Endothelial cell of umbilical vein (primary cell): ENCODE measurements around the gene CYB5R4. TPM values are rescaled to one million over a fixed set of nuclear protein-coding genes. Genes with fewer than 3 reads are reported as not detected.

Experiments
- BruUV-seq: library from RNA; stranded (reverse); fragments of 400-500 nt; replicated peaks from 2 replicates; lab custom pipeline; 2021; lab: Mats Ljungman, UMichigan
- CTCF ChIA-PET: fragments of 300-600, 350-600 bp; sonication (Branson Sonifier 250); formaldehyde crosslinking; loops from one replicate; lab custom pipeline; 2021; ENCODE audit warnings: antibody characterized with exemption, inconsistent platforms; lab: Charles Lee
- POLR2A ChIA-PET: fragments of 300-600, 350-600 bp; sonication (Branson Sonifier 250); formaldehyde crosslinking; loops from one replicate; lab custom pipeline; 2021; ENCODE audit warnings: antibody characterized with exemption, inconsistent platforms; lab: Charles Lee
- DNase-seq: peaks from one replicate; pipeline ENCODE4 v3.0.0-alpha.2; 2011; ENCODE audit warnings: low read depth, low spot score
- FAIRE-seq: peaks from 2 replicates; lab custom pipeline; 2011; peaks lifted over from hg19 to GRCh38; lab: Jason Lieb, UNC
- H2AFZ ChIP-seq: 2 replicates; pipeline ENCODE4 v1.6.0; 2012; ENCODE audit warnings: low read depth, low read length, control low read depth, inconsistent platforms
- H3K27ac ChIP-seq: 2 replicates; pipeline ENCODE4 v1.5.1; 2011; ENCODE audit warnings: low read depth, mild to moderate bottlenecking, control low read depth, low read length, moderate library complexity; ENCODE audit not compliant: insufficient read depth
- H3K27me3 ChIP-seq, 2 experiments: 2 replicates each; pipeline versions ENCODE4 v1.6.0 to v1.6.1; 2011; ENCODE audit warnings: low read length in 2 of 2, mixed read lengths in 1 of 2; ENCODE audit not compliant: control insufficient read depth in 2 of 2, insufficient read depth in 2 of 2
- H3K36me3 ChIP-seq, 2 experiments: 2 replicates in 1 of 2; 3 replicates in 1 of 2; pipeline ENCODE4 v1.5.1; 2011; ENCODE audit warnings: low read length in 2 of 2, mild to moderate bottlenecking in 1 of 2, moderate library complexity in 1 of 2; ENCODE audit not compliant: control insufficient read depth in 2 of 2, insufficient read depth in 2 of 2; ENCODE audit errors: extremely low read depth in 1 of 2
- H3K4me1 ChIP-seq: 3 replicates; pipeline ENCODE4 v1.5.1; 2011; ENCODE audit warnings: mild to moderate bottlenecking, low read length; ENCODE audit not compliant: control insufficient read depth, insufficient read depth; ENCODE audit errors: extremely low read depth
- H3K4me2 ChIP-seq: 2 replicates; pipeline ENCODE4 v1.6.1; 2011; ENCODE audit warnings: low read length, control low read depth, mixed read lengths; ENCODE audit not compliant: insufficient read depth
- H3K4me3 ChIP-seq, 3 experiments: fragments of 200-600 bp in 1 of 3; sonication (generic), shearing (Covaris generic) in 1 of 3; replicated peaks in 1 of 3; 2 replicates each; pipeline ENCODE4 v1.5.1; 2011 to 2016; ENCODE audit warnings: control low read depth in 3 of 3, low read length in 3 of 3, mild to moderate bottlenecking in 2 of 3, inconsistent platforms in 1 of 3, low read depth in 1 of 3, moderate library complexity in 1 of 3; ENCODE audit not compliant: insufficient read depth in 1 of 3
- H3K79me2 ChIP-seq: 2 replicates; pipeline ENCODE4 v1.6.0; 2012; ENCODE audit warnings: low read length, inconsistent platforms; ENCODE audit not compliant: control insufficient read depth, insufficient read depth
- H3K9ac ChIP-seq: replicated peaks from 2 replicates; pipeline ENCODE3; 2011; ENCODE audit warnings: low read length, control low read depth; ENCODE audit not compliant: insufficient read depth; ENCODE audit errors: extremely low read depth
- H3K9me1 ChIP-seq: replicated peaks from 3 replicates; pipeline ENCODE4 v1.6.0; 2011; ENCODE audit warnings: mild to moderate bottlenecking, low read length; ENCODE audit not compliant: control insufficient read depth, insufficient read depth; ENCODE audit errors: extremely low read depth
- H3K9me3 ChIP-seq: replicated peaks from 2 replicates; pipeline ENCODE4 v1.5.1; 2012; ENCODE audit warnings: low read length, inconsistent platforms; ENCODE audit not compliant: control insufficient read depth, insufficient read depth
- H4K20me1 ChIP-seq: replicated peaks from 2 replicates; pipeline ENCODE3; 2011; ENCODE audit warnings: mild to moderate bottlenecking, low read length; ENCODE audit not compliant: control insufficient read depth, insufficient read depth; ENCODE audit errors: extremely low read depth
- CTCF ChIP-seq, 2 donors: IDR thresholded peaks; 1 replicate in 1 of 2; 2 replicates in 1 of 2; pipeline ENCODE4 v1.5.1; 2011; ENCODE audit warnings: low read length in 2 of 2, mild to moderate bottlenecking in 2 of 2, moderate library complexity in 2 of 2, control low read depth in 1 of 2, inconsistent platforms in 1 of 2, low read depth in 1 of 2; ENCODE audit not compliant: insufficient read depth in 1 of 2; ENCODE audit errors: extremely low read depth in 1 of 2
- EZH2 ChIP-seq: IDR thresholded peaks from 2 replicates; pipeline ENCODE4 v1.6.1; 2012; ENCODE audit warnings: borderline replicate concordance, low read depth, mild to moderate bottlenecking, moderate library complexity, low read length, inconsistent platforms; ENCODE audit not compliant: severe bottlenecking
- FOS ChIP-seq: IDR thresholded peaks from 2 replicates; pipeline ENCODE4 v1.6.1; 2011; ENCODE audit warnings: mild to moderate bottlenecking, low read length, moderate library complexity, borderline replicate concordance; ENCODE audit not compliant: insufficient read depth
- GATA2 ChIP-seq: IDR thresholded peaks from 2 replicates; pipeline ENCODE4 v1.7.0; 2011; ENCODE audit warnings: low read depth, mild to moderate bottlenecking, moderate library complexity, mixed read lengths, low read length; ENCODE audit not compliant: insufficient read length, insufficient read depth
- JUN ChIP-seq: IDR thresholded peaks from 2 replicates; pipeline ENCODE4 v1.6.1; 2011; ENCODE audit warnings: borderline replicate concordance, low read depth; ENCODE audit not compliant: insufficient read length, insufficient read depth
- MYC ChIP-seq: IDR thresholded peaks from one replicate; pipeline ENCODE4 v1.6.1; 2011; ENCODE audit warnings: mild to moderate bottlenecking, low read depth, low read length
- POLR2A ChIP-seq: IDR thresholded peaks from 2 replicates; pipeline ENCODE4 v1.6.1; 2012; ENCODE audit warnings: low read depth, mild to moderate bottlenecking, control low read depth, low read length
- POLR2AphosphoS5 ChIP-seq: IDR thresholded peaks from 2 replicates; pipeline ENCODE4 v1.6.1; 2012; ENCODE audit warnings: low read depth, mild to moderate bottlenecking, control low read depth, low read length, moderate library complexity; ENCODE audit not compliant: insufficient read depth
- dilution Hi-C: fragments of 300-500 bp; cut with MboI; formaldehyde crosslinking; loops from one replicate; pipeline ENCODE4 v1.15.0; 2019; ENCODE audit warnings: low sequenced_read_pairs; ENCODE audit not compliant: extremely low pct_ligation_motif_present
- intact Hi-C: fragments of 100-400 bp; cut with micrococcal nuclease; formaldehyde crosslinking; loops from one replicate; pipeline ENCODE4 v1.10.0; 2022
- polyA plus RNA-seq, 4 experiments: library from polyadenylated mRNA; depleted of rRNA in 3 of 4; stranded (reverse) in 3 of 4; unstranded in 1 of 4; fragments of >200 nt; gene quantifications; 2 replicates each; pipeline versions ENCODE4 v1.2.1 to v1.2.3, GENCODE V29; 2011 to 2012; ENCODE audit warnings: missing spikeins in 1 of 4
- total RNA-seq: library from RNA; stranded (reverse); gene quantifications from 2 replicates; pipeline ENCODE4 v1.2.3, GENCODE V29; 2021
- TF ChIP-seq, protein P1 (sequence below): IDR thresholded peaks from 2 replicates; pipeline ENCODE4 v1.6.1; 2011; ENCODE audit not compliant: insufficient read depth, insufficient read length

The CYB5R4 gene
- total and polyA plus RNA-seq, 2 donors (not counting 3 experiments of a cell fraction or from before 2014, with no cell fraction given) = 3.1 to 13.4 TPM

GRCh38 chr6:84007871-84008270, 148.4 kb downstream of the CYB5R4 start:
- Histone ChIP-seq H3K36me3 (no peaks in the 10 kb centered on the region), H3K79me2 (no peaks in the 10 kb centered on the region), H3K9me1 (no peaks in the 10 kb centered on the region), H3K27me3 (no peaks in the 10 kb centered on the region), H3K4me1 (no peaks in the 10 kb centered on the region), H3K4me3 (no peak overlapping the region), H3K27ac (no peak overlapping the region), H3K9me3 (no peaks in the 10 kb centered on the region), H4K20me1 (no peaks in the 10 kb centered on the region), H3K4me2 (no peak overlapping the region), H3K9ac (no peak overlapping the region), H2AFZ (no peak overlapping the region)
- no peak for DNase-seq
- CTCF ChIA-PET = no interaction called here
- dilution Hi-C loops = no loop called here
- intact Hi-C loops = no loop called here
- POLR2A ChIA-PET = no interaction called here
- no TSS peak for BruUV-seq
- TF ChIP-seq POLR2AphosphoS5 (no peak), CTCF (IDR thresholded peaks at IDR 0.05; ENCODE audit: extremely low read depth in 1 of 2, insufficient read depth in 1 of 2, low read depth in 1 of 2, low read length in 2 of 2) (no peak), EZH2 (no peak), POLR2A (no peak), GATA2 (no peak), FOS (no peak), JUN (no peak), MYC (no peak)
- TF ChIP-seq, protein P1, sequence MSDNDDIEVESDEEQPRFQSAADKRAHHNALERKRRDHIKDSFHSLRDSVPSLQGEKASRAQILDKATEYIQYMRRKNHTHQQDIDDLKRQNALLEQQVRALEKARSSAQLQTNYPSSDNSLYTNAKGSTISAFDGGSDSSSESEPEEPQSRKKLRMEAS = no peak
- no peak for FAIRE-seq
